GM12878 (cell line): ENCODE measurements around the gene BLTP3B. TPM values are rescaled to one million over a fixed set of nuclear protein-coding genes. Genes with fewer than 3 reads are reported as not detected.
"Not testable (repeated sequence)": the region's sequence is repeated elsewhere in the genome, so short reads cannot be mapped to it uniquely, and the experiment has no call there.

Experiments
- ATAC-seq: fragments of 200-7000 bp; cut with Tn5 transposase; 3 replicates; pipeline ENCODE4 v1.9.1; 2020; ENCODE audit warnings: mild to moderate bottlenecking, moderate library complexity
- BruUV-seq: library from RNA; stranded (reverse); fragments of 400-500 nt; replicated peaks from 2 replicates; lab custom pipeline; 2021; lab: Mats Ljungman, UMichigan
- CTCF ChIA-PET: fragments of 300-600 bp; sonication (Branson Sonifier 250); formaldehyde crosslinking; extraction: SDS; loops from one replicate; lab custom pipeline; 2021; ENCODE audit warnings: inconsistent platforms; lab: Yijun Ruan, JAX
- POLR2A ChIA-PET: fragments of 350-600 bp; formaldehyde crosslinking; extraction: SDS; loops from one replicate; lab custom pipeline; 2021; ENCODE audit warnings: inconsistent platforms; lab: Charles Lee
- RAD21 ChIA-PET: fragments of 300-600 bp; sonication (Branson Sonifier 250); formaldehyde crosslinking; loops from one replicate; lab custom pipeline; 2023; ENCODE audit warnings: antibody characterized with exemption; ENCODE audit not compliant: unreplicated experiment; lab: Charles Lee
- SMC1A ChIA-PET: fragments of 300-600 bp; sonication (Branson Sonifier 250); formaldehyde crosslinking; loops from one replicate; lab custom pipeline; 2023; ENCODE audit not compliant: unreplicated experiment, uncharacterized antibody; lab: Charles Lee
- DNase-seq: peaks from one replicate; pipeline ENCODE4 v3.0.0-alpha.2; 2011; ENCODE audit warnings: low read depth, low spot score
- FAIRE-seq: peaks from 3 replicates; lab custom pipeline; 2011; peaks lifted over from hg19 to GRCh38; lab: Jason Lieb, UNC
- H2AFZ ChIP-seq: 2 replicates; pipeline ENCODE4 v1.6.0; 2011; ENCODE audit warnings: low read depth, low read length, control low read depth; ENCODE audit not compliant: control insufficient read depth
- H3K27ac ChIP-seq: 2 replicates; pipeline ENCODE4 v1.5.1; 2011; ENCODE audit warnings: control low read depth; ENCODE audit not compliant: control insufficient read depth, insufficient read depth
- H3K27me3 ChIP-seq, 2 experiments: replicated peaks in 1 of 2; 2 replicates each; pipeline versions ENCODE4 v1.6.0 to v1.6.1; 2011; ENCODE audit warnings: low read length in 1 of 2; ENCODE audit not compliant: control insufficient read depth in 2 of 2, insufficient read depth in 2 of 2
- H3K36me3 ChIP-seq, 2 experiments: 2 replicates each; pipeline ENCODE4 v1.5.1; 2011; ENCODE audit warnings: low read length in 1 of 2; ENCODE audit not compliant: control insufficient read depth in 2 of 2, insufficient read depth in 2 of 2
- H3K4me1 ChIP-seq: 2 replicates; pipeline ENCODE4 v1.6.1; 2011; ENCODE audit warnings: mild to moderate bottlenecking, low read length, moderate library complexity, mixed read lengths; ENCODE audit not compliant: control insufficient read depth, insufficient read depth
- H3K4me2 ChIP-seq: 2 replicates; pipeline ENCODE4 v1.6.0; 2011; ENCODE audit warnings: control low read depth; ENCODE audit not compliant: control insufficient read depth, insufficient read depth
- H3K4me3 ChIP-seq: fragments of 200-600 bp; sonication (generic); 2 replicates; pipeline ENCODE4 v1.5.1; 2016
- H3K79me2 ChIP-seq: 2 replicates; pipeline ENCODE4 v1.6.0; 2011; ENCODE audit warnings: low read length; ENCODE audit not compliant: control insufficient read depth, insufficient read depth
- H3K9ac ChIP-seq: 2 replicates; pipeline ENCODE4 v1.8.0; 2011; ENCODE audit warnings: low read length, control low read depth, mixed read lengths; ENCODE audit not compliant: control insufficient read depth, insufficient read depth
- H3K9me3 ChIP-seq: replicated peaks from 3 replicates; pipeline ENCODE4 v1.5.1; 2011; ENCODE audit warnings: mild to moderate bottlenecking, low read length; ENCODE audit not compliant: control insufficient read depth, insufficient read depth
- H4K20me1 ChIP-seq: 2 replicates; pipeline ENCODE4 v1.6.0; 2011; ENCODE audit not compliant: control insufficient read depth, insufficient read depth
- ATF3 ChIP-seq: IDR thresholded peaks from 2 replicates; pipeline ENCODE4 v1.6.1; 2011; ENCODE audit warnings: low read depth, mild to moderate bottlenecking, low read length, moderate library complexity, borderline replicate concordance; ENCODE audit errors: extremely low read depth
- CBFB ChIP-seq: IDR thresholded peaks from 2 replicates; pipeline ENCODE4 v1.6.1; 2016; ENCODE audit warnings: antibody characterized with exemption, low read depth
- CHD1 ChIP-seq: IDR thresholded peaks from 2 replicates; pipeline ENCODE4 v1.6.1; 2012; ENCODE audit warnings: low read depth, low read length, improper control_type of control experiment
- HDGF ChIP-seq: fragments of 450-650 bp; IDR thresholded peaks from 2 replicates; pipeline ENCODE4 v1.6.1; 2016; ENCODE audit warnings: antibody characterized with exemption
- IRF3 ChIP-seq: fragments of 450-650 bp; IDR thresholded peaks from 2 replicates; pipeline ENCODE4 v1.6.1; 2014; ENCODE audit warnings: mild to moderate bottlenecking
- NFYA ChIP-seq: IDR thresholded peaks from 2 replicates; pipeline ENCODE4 v1.6.1; 2011; ENCODE audit warnings: low read depth, mild to moderate bottlenecking, low read length, improper control_type of control experiment, borderline replicate concordance
- NRF1 ChIP-seq: conservative IDR thresholded peaks from 2 replicates; pipeline ENCODE4 v1.6.1; 2011; ENCODE audit warnings: mild to moderate bottlenecking, low read depth, low read length, improper control_type of control experiment
- PAX5 ChIP-seq: IDR thresholded peaks from 2 replicates; pipeline ENCODE4 v1.6.1; 2011; ENCODE audit warnings: low read depth, low read length, borderline replicate concordance
- POLR2AphosphoS2 ChIP-seq: IDR thresholded peaks from 2 replicates; pipeline ENCODE4 v1.6.1; 2011; ENCODE audit warnings: low read depth, mild to moderate bottlenecking, low read length, improper control_type of control experiment, moderate library complexity
- POU2F2 ChIP-seq: IDR thresholded peaks from 3 replicates; pipeline ENCODE4 v1.6.1; 2011; ENCODE audit warnings: low read depth, mild to moderate bottlenecking, low read length, borderline replicate concordance
- YY1 ChIP-seq: IDR thresholded peaks from 2 replicates; pipeline ENCODE4 v1.6.1; 2011; ENCODE audit warnings: low read depth, mild to moderate bottlenecking, low read length
- WGBS: methylation state at CpG from one replicate; pipeline ENCODE4 v1.1.6; 2016; ENCODE audit warnings: low lambda C conversion rate; ENCODE audit not compliant: insufficient replicate concordance, insufficient coverage; ENCODE audit errors: missing lambda C conversion rate; 5-methylcytosine and 5-hydroxymethylcytosine counted together
- in situ Hi-C: fragments of 300-500 bp; cut with MboI; formaldehyde crosslinking; loops from 9 replicates; pipeline ENCODE4 v1.14.3; 2018; ENCODE audit warnings: mixed read lengths
- intact Hi-C: fragments of 100-400 bp; cut with micrococcal nuclease; formaldehyde crosslinking; loops from one replicate; pipeline ENCODE4 v1.14.2; 2022; ENCODE audit not compliant: unreplicated experiment
- polyA plus RNA-seq, 11 experiments: library from polyadenylated mRNA; depleted of rRNA in 4 of 11; unstranded in 6 of 11; stranded (reverse) in 5 of 11; fragments of >200 nt; fragmentation: Nextera tagmentation in 4 of 11; fragmentation: Illumina TruSeq in 1 of 11; extraction: Ambion mirVana in 4 of 11; extraction: Trizol in 1 of 11; gene quantifications; 1 replicate in 1 of 11; 2 replicates in 10 of 11; pipeline versions ENCODE4 v1.2.1 to v1.2.3, GENCODE V29; 2011 to 2016; ENCODE audit warnings: inconsistent platforms in 2 of 11, missing spikeins in 2 of 11, low read depth in 1 of 11
- total RNA-seq, 4 experiments: library from RNA; depleted of rRNA in 3 of 4; stranded (reverse); fragments of >200 nt in 3 of 4; fragmentation: Illumina TruSeq in 1 of 4; extraction: Trizol in 1 of 4; gene quantifications; 2 replicates each; pipeline versions ENCODE4 v1.2.1 to v1.2.3, GENCODE V29; 2013 to 2021

BLTP3B gene
- total and polyA plus RNA-seq, 10 of the 15 experiments (the other 5 are each of a cell fraction or from before 2014, with no cell fraction given), result 3.6 to 23.6 (median 17.0) TPM

- not testable (repeated sequence) for ATAC-seq
Measured at GRCh38 chr12:100176493-100176892, 33.8 kb upstream of the BLTP3B start.

GRCh38 chr12:100174495-100174894 lies 31.8 kb upstream of the BLTP3B start:
- intact Hi-C loops, result no loop called here
- BruUV-seq, result no TSS peak

More at GRCh38 chr12:100176493-100176892, 33.8 kb upstream of the BLTP3B start:
- in situ Hi-C loops, H3K9ac ChIP-seq, H3K4me2 ChIP-seq, H2AFZ ChIP-seq, H4K20me1 ChIP-seq, H3K9me3 ChIP-seq, FAIRE-seq, H3K36me3 ChIP-seq, POLR2A ChIA-PET, DNase-seq, H3K27ac ChIP-seq, BruUV-seq, RAD21 ChIA-PET, H3K79me2 ChIP-seq, H3K4me1 ChIP-seq, H3K4me3 ChIP-seq, H3K27me3 ChIP-seq, intact Hi-C loops, SMC1A ChIA-PET: not testable (repeated sequence)
- CTCF ChIA-PET, result interaction anchor here (1.2 kb wide), 1 partner anchor 9 kb away, joined by 5 read pairs; no protein-coding TSS in a partner anchor
- WGBS, result 94% methylated on average over 8 of the region's 8 CpGs

More at GRCh38 chr12:100174495-100174894, 31.8 kb upstream of the BLTP3B start:
- no peaks in the 10 kb centered on the region for H3K79me2 ChIP-seq
- H2AFZ ChIP-seq, result no peak overlapping the region
- no peak for TF ChIP-seq CBFB
- no peak for TF ChIP-seq POLR2AphosphoS2
- TF ChIP-seq PAX5, result no peak
- no peak for TF ChIP-seq YY1
- TF ChIP-seq POU2F2, result no peak
- no peak for TF ChIP-seq ATF3
- TF ChIP-seq CHD1, result no peak
- no peak for TF ChIP-seq IRF3
- no peak for TF ChIP-seq HDGF
- TF ChIP-seq NRF1, result no peak
- TF ChIP-seq NFYA, result no peak
- H3K36me3 ChIP-seq, result peaks cover 0 to 2% of the 10 kb centered on the region in 2 experiments; a peak in 2 of 4 replicates
- no peak overlapping the region for H3K27ac ChIP-seq
- FAIRE-seq (no peak), DNase-seq (no peak), ATAC-seq (no peak)
- H3K9ac ChIP-seq, result no peak overlapping the region
- H3K4me3 ChIP-seq, result no peak overlapping the region
- SMC1A ChIA-PET, result interaction anchor here (1.0 to 1.5 kb wide), 2 partner anchors 11 to 36 kb away, joined by 3 read pairs; no protein-coding TSS in a partner anchor
- RAD21 ChIA-PET, result no interaction called here
- H3K9me3 ChIP-seq, result no peaks in the 10 kb centered on the region
- H3K4me1 ChIP-seq, result no peaks in the 10 kb centered on the region
- H3K4me2 ChIP-seq, result no peak overlapping the region
- H4K20me1 ChIP-seq, result no peaks in the 10 kb centered on the region
- no peaks in the 10 kb centered on the region for H3K27me3 ChIP-seq
- in situ Hi-C loops, result no loop called here
- CTCF ChIA-PET, result interaction anchor here (0.6 to 0.9 kb wide), 3 partner anchors 20 to 409 kb away, joined by 3 to 5 read pairs (median 4); no protein-coding TSS in a partner anchor
- POLR2A ChIA-PET, result no interaction called here
